ENCODE measurements around the gene SNN. TPM values are rescaled to one million over a fixed set of nuclear protein-coding genes. Genes with fewer than 3 reads are reported as not detected.

The SNN gene
- total and polyA plus RNA-seq, 2 donors (not counting 1 experiment from before 2014, with no cell fraction given), result 55.4 to 63.3 TPM

- Histone ChIP-seq H3K9ac (ENCODE audit: low read length) (no peak overlapping the region), H3K4me1 (ENCODE audit: control insufficient read depth in 2 of 2, insufficient read depth in 2 of 2, low read length in 2 of 2) (peaks cover 0 to 3% of the 10 kb centered on the region in 2 donors), H3K36me3 (replicated peaks in 1 of 2; ENCODE audit: control extremely low read depth in 1 of 2, control insufficient read depth in 1 of 2, extremely low read depth in 1 of 2, insufficient read depth in 2 of 2, low read length in 1 of 2) (peaks cover 0 to 24% of the 10 kb centered on the region in 2 experiments), H4K20me1 (ENCODE audit: control insufficient read depth, insufficient read depth, low read length, poor library complexity, severe bottlenecking) (no peaks in the 10 kb centered on the region), H3K27me3 (replicated peaks in 1 of 4; ENCODE audit: control extremely low read depth in 1 of 4, control insufficient read depth in 3 of 4, insufficient read depth in 4 of 4, low read length in 3 of 4) (no peaks in the 10 kb centered on the region), H2AFZ (ENCODE audit: insufficient read depth, low read depth, low read length, poor library complexity, severe bottlenecking) (no peak overlapping the region), H3K4me3 (ENCODE audit: control extremely low read depth in 1 of 5, extremely low read depth in 1 of 5, insufficient read depth in 1 of 5, low read depth in 2 of 5, low read length in 4 of 5) (no peak overlapping the region), H3K4me2 (replicated peaks; ENCODE audit: low read depth, low read length, poor library complexity, severe bottlenecking) (no peak overlapping the region), H3K27ac (ENCODE audit: low read length in 2 of 2) (no peak overlapping the region), H3K9me3 (ENCODE audit: control extremely low read depth in 1 of 3, control insufficient read depth in 2 of 3, insufficient read depth in 1 of 3, low read length in 2 of 3) (no peaks in the 10 kb centered on the region), H3K79me2 (ENCODE audit: control insufficient read depth, insufficient read depth, low read length) (peaks cover 79% of the 10 kb centered on the region)
- no peak for DNase-seq
- Mint-ChIP-seq H3K4me1 (peaks cover 16% of the 10 kb centered on the region), H3K27ac (no peak overlapping the region), H3K27me3 (no peaks in the 10 kb centered on the region), H3K9me3 (ENCODE audit: insufficient read depth) (no peaks in the 10 kb centered on the region), H3K4me3 (no peak overlapping the region)
- POLR2A ChIA-PET, result interaction anchor here (0.5 kb wide), 1 partner anchor 45 kb away, joined by 12 read pairs; no protein-coding TSS in a partner anchor
- WGBS (ENCODE audit: insufficient coverage), result 70% methylated on average over 2 of the region's 6 CpGs
- intact Hi-C loops (cut with micrococcal nuclease), result no loop called here
- no peak for ATAC-seq (ENCODE audit: low read depth)
- CTCF ChIA-PET, result interaction anchor here (0.6 to 1.5 kb wide), 3 partner anchors 9 to 104 kb away, joined by 4 read pairs; no protein-coding TSS in a partner anchor
- no peak for TF ChIP-seq EZH2 (IDR thresholded peaks at IDR 0.05; ENCODE audit: borderline replicate concordance, insufficient read depth, low read depth, low read length, poor library complexity, severe bottlenecking)
- TF ChIP-seq, protein P1, sequence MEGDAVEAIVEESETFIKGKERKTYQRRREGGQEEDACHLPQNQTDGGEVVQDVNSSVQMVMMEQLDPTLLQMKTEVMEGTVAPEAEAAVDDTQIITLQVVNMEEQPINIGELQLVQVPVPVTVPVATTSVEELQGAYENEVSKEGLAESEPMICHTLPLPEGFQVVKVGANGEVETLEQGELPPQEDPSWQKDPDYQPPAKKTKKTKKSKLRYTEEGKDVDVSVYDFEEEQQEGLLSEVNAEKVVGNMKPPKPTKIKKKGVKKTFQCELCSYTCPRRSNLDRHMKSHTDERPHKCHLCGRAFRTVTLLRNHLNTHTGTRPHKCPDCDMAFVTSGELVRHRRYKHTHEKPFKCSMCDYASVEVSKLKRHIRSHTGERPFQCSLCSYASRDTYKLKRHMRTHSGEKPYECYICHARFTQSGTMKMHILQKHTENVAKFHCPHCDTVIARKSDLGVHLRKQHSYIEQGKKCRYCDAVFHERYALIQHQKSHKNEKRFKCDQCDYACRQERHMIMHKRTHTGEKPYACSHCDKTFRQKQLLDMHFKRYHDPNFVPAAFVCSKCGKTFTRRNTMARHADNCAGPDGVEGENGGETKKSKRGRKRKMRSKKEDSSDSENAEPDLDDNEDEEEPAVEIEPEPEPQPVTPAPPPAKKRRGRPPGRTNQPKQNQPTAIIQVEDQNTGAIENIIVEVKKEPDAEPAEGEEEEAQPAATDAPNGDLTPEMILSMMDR (IDR thresholded peaks at IDR 0.05), result no peak
These were observed 37.2 kb downstream of the SNN start for GRCh38 chr16:11705311-11706025.

GRCh38 chr16:11706180-11706742 is 38.0 kb downstream of the SNN start:
- peaks cover 79% of the 10 kb centered on the region for H3K79me2 ChIP-seq (ENCODE audit: control insufficient read depth, insufficient read depth, low read length)
- CTCF ChIA-PET, result interaction anchor here (1.1 to 1.5 kb wide), 2 partner anchors 10 to 174 kb away, joined by 3 to 4 read pairs; no protein-coding TSS in a partner anchor
- no peak for ATAC-seq (ENCODE audit: low read depth)
- no peak overlapping the region for H3K4me3 ChIP-seq (ENCODE audit: control extremely low read depth in 1 of 5, extremely low read depth in 1 of 5, insufficient read depth in 1 of 5, low read depth in 2 of 5, low read length in 4 of 5)
- intact Hi-C loops (cut with micrococcal nuclease), result no loop called here
- DNase-seq, result no peak
- POLR2A ChIA-PET, result no interaction called here
- no peaks in the 10 kb centered on the region for H4K20me1 ChIP-seq (ENCODE audit: control insufficient read depth, insufficient read depth, low read length, poor library complexity, severe bottlenecking)
- TF ChIP-seq EZH2 (IDR thresholded peaks at IDR 0.05; ENCODE audit: borderline replicate concordance, insufficient read depth, low read depth, low read length, poor library complexity, severe bottlenecking), result no peak
- TF ChIP-seq, protein P1 (IDR thresholded peaks at IDR 0.05), result no peak
- no peak overlapping the region for H2AFZ ChIP-seq (ENCODE audit: insufficient read depth, low read depth, low read length, poor library complexity, severe bottlenecking)
- H3K27ac ChIP-seq (ENCODE audit: low read length in 2 of 2), result no peak overlapping the region
- Mint-ChIP-seq H3K4me3 (no peak overlapping the region), H3K27ac (no peak overlapping the region), H3K27me3 (no peaks in the 10 kb centered on the region), H3K4me1 (peaks cover 15% of the 10 kb centered on the region), H3K9me3 (ENCODE audit: insufficient read depth) (no peaks in the 10 kb centered on the region)
- no peaks in the 10 kb centered on the region for H3K27me3 ChIP-seq (replicated peaks in 1 of 4; ENCODE audit: control extremely low read depth in 1 of 4, control insufficient read depth in 3 of 4, insufficient read depth in 4 of 4, low read length in 3 of 4)
- peaks cover 0 to 32% of the 10 kb centered on the region in 2 experiments for H3K36me3 ChIP-seq (replicated peaks in 1 of 2; ENCODE audit: control extremely low read depth in 1 of 2, control insufficient read depth in 1 of 2, extremely low read depth in 1 of 2, insufficient read depth in 2 of 2, low read length in 1 of 2)
- WGBS (ENCODE audit: insufficient coverage), result 95% methylated on average over 3 of the region's 5 CpGs
- no peak overlapping the region for H3K4me2 ChIP-seq (replicated peaks; ENCODE audit: low read depth, low read length, poor library complexity, severe bottlenecking)
- no peaks in the 10 kb centered on the region for H3K4me1 ChIP-seq (ENCODE audit: control insufficient read depth in 2 of 2, insufficient read depth in 2 of 2, low read length in 2 of 2)
- no peaks in the 10 kb centered on the region for H3K9me3 ChIP-seq (ENCODE audit: control extremely low read depth in 1 of 3, control insufficient read depth in 2 of 3, insufficient read depth in 1 of 3, low read length in 2 of 3)
- no peak overlapping the region for H3K9ac ChIP-seq (ENCODE audit: low read length)

Data from B cell (primary cell).